Measurements from ENCODE around the gene SIPA1L2. TPM values are rescaled to one million over a fixed set of nuclear protein-coding genes. Genes with fewer than 3 reads are reported as not detected.
"Not testable (repeated sequence)": the region's sequence is repeated elsewhere in the genome, so short reads cannot be mapped to it uniquely, and the experiment has no call there.

SIPA1L2 gene
- total RNA-seq, 1 donor from 2014 or later, result 81.4 TPM

- Mint-ChIP-seq H3K4me3 (no peak overlapping the region), H3K27me3 (ENCODE audit: low read depth) (no peaks in the 10 kb centered on the region), H3K4me1 (peaks cover 81% of the 10 kb centered on the region), H3K27ac (peak overlapping the region; percentile 92), H3K36me3 (peaks cover 9% of the 10 kb centered on the region), H3K9me3 (no peaks in the 10 kb centered on the region)
- no peak for TF ChIP-seq CTCF (IDR thresholded peaks at IDR 0.05; ENCODE audit: unreplicated experiment)
- DNase-seq (ENCODE audit: low spot score in 2 of 2, unreplicated experiment in 2 of 2), result no peak
Observed at GRCh38 chr1:232614811-232615210, 15.1 kb downstream of the SIPA1L2 start.

DNA sequence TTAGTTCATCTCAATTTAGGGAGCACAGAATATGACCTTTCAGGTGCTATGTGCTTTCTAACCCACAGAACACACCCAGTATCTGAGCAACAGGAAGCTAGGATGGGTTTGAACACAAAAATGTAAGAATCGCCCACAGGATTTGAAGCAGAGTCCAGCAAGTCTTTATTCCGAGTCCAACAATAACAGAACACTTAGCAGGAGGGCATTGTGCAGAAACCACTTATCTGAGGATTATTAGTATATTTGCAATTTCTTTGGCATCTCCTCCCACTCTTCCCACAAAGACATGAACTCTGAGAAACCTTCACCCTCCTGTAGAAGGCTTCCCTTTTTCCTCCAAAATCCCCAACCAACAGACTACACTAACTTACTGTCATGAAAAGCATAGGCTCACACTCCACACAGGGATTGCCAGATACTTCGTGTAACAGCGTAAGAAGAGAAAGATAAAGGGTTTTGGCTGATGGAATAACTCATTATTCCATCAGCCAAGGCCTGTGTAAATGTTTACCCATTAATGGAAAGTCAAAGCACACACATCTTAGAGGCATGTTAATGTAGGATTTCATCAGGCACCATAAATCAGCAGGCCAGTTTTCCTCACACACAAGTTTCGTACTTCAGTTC lies 16.1 kb downstream of the SIPA1L2 start:
- Mint-ChIP-seq H3K9me3 (no peaks in the 10 kb centered on the region), H3K4me3 (no peak overlapping the region), H3K4me1 (peaks cover 72% of the 10 kb centered on the region)

GRCh38 chr1:232612836-232613235 lies 17.1 kb downstream of the SIPA1L2 start:
- H3K4me3 Mint-ChIP-seq; H3K9me3 Mint-ChIP-seq; H3K27me3 Mint-ChIP-seq (ENCODE audit: low read depth); DNase-seq (ENCODE audit: low spot score in 2 of 2, unreplicated experiment in 2 of 2): not testable (repeated sequence)
- Mint-ChIP-seq H3K4me1 (peaks cover 68% of the 10 kb centered on the region), H3K27ac (peak overlapping the region; percentile 92), H3K36me3 (peaks cover 11% of the 10 kb centered on the region)

More for the DNA sequence above, 16.1 kb downstream of the SIPA1L2 start:
- Mint-ChIP-seq H3K27ac (peak overlapping the region; percentile 92), H3K27me3 (ENCODE audit: low read depth) (no peaks in the 10 kb centered on the region), H3K36me3 (peaks cover 11% of the 10 kb centered on the region)
- TF ChIP-seq CTCF (IDR thresholded peaks at IDR 0.05; ENCODE audit: unreplicated experiment), result no peak
- no peak for DNase-seq (ENCODE audit: low spot score in 2 of 2, unreplicated experiment in 2 of 2)

GRCh38 chr1:232611834-232612233 lies 18.1 kb downstream of the SIPA1L2 start:
- no peak for DNase-seq (ENCODE audit: low spot score in 2 of 2, unreplicated experiment in 2 of 2)
- Mint-ChIP-seq H3K27ac (no peak overlapping the region), H3K4me3 (no peak overlapping the region), H3K36me3 (peaks cover 11% of the 10 kb centered on the region), H3K27me3 (ENCODE audit: low read depth) (no peaks in the 10 kb centered on the region), H3K4me1 (peaks cover 60% of the 10 kb centered on the region), H3K9me3 (no peaks in the 10 kb centered on the region)
- no peak for TF ChIP-seq CTCF (IDR thresholded peaks at IDR 0.05; ENCODE audit: unreplicated experiment)

DNA sequence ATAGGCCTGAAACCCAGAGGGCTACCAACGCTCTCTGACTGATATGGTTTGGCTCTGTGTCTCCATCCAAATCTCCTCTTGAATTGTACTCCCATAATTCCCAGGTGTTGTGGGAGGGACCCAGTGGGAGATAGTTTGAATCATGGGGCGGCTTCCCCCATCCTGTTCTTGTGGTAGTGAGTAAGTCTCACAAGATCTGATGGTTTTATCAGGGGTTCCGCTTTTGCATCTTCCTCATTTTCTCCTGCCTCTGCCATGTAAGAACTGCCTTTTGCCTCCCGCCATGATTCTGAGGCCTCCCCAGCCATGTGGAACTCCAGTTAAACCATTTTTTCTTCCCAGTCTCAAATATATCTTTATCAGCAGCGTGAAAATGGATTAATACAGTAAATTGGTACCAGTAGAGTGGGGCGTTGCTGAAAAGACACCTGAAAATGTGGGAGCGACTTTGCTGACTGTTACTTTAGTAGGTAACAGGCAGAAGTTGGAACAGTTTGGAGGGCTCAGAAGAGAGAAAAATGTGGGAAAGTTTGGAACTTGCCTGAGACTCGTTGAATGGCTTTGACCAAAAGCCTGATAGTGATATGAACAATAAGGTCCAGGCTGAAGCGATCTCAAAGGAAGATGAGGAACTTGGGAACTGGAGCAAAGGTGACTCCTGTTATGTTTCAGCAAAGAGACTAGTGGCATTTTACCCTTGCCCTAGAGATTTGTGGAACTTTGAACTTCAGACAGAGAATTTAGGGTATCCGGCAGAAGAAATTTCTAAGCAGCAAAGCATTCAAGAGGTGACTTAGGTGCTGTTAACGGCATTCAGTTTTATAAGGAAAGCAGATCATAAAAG lies 18.8 kb downstream of the SIPA1L2 start:
- H3K27ac Mint-ChIP-seq, result peak overlapping the region; percentile 35
- DNase-seq (ENCODE audit: low spot score in 2 of 2, unreplicated experiment in 2 of 2); H3K9me3 Mint-ChIP-seq; H3K27me3 Mint-ChIP-seq (ENCODE audit: low read depth); H3K4me3 Mint-ChIP-seq: not testable (repeated sequence)
- peaks cover 54% of the 10 kb centered on the region for H3K4me1 Mint-ChIP-seq
- peaks cover 11% of the 10 kb centered on the region for H3K36me3 Mint-ChIP-seq

- TF ChIP-seq CTCF (IDR thresholded peaks at IDR 0.05; ENCODE audit: unreplicated experiment), result no peak
- DNase-seq (ENCODE audit: low spot score in 2 of 2, unreplicated experiment in 2 of 2), result no peak
Observed at GRCh38 chr1:232610192-232610901, 19.6 kb downstream of the SIPA1L2 start.

More at GRCh38 chr1:232610192-232610901, 19.6 kb downstream of the SIPA1L2 start:
- peak overlapping the region; percentile 82 for H3K27ac Mint-ChIP-seq
- H3K36me3 Mint-ChIP-seq, result peaks cover 13% of the 10 kb centered on the region
- no peaks in the 10 kb centered on the region for H3K9me3 Mint-ChIP-seq
- H3K4me3 Mint-ChIP-seq, result no peak overlapping the region
- H3K4me1 Mint-ChIP-seq, result peaks cover 46% of the 10 kb centered on the region
- H3K27me3 Mint-ChIP-seq (ENCODE audit: low read depth), result no peaks in the 10 kb centered on the region

Data from mesothelial cell of epicardium (in vitro differentiated cells).